Stimulated activated CD8-positive, alpha-beta memory T cell treated with anti-CD3 and anti-CD28 coated beads, Interleukin-7, amount 100 ng/mL, for 4 hours (primary cell): Measurements from ENCODE around the gene NEAT1.

Experiments
- DNase-seq, 2 donors: peaks; one replicate each; pipeline ENCODE4 v3.0.0-alpha.2; 2020; ENCODE audit warnings: low read depth in 2 of 2

Gene NEAT1

DNA sequence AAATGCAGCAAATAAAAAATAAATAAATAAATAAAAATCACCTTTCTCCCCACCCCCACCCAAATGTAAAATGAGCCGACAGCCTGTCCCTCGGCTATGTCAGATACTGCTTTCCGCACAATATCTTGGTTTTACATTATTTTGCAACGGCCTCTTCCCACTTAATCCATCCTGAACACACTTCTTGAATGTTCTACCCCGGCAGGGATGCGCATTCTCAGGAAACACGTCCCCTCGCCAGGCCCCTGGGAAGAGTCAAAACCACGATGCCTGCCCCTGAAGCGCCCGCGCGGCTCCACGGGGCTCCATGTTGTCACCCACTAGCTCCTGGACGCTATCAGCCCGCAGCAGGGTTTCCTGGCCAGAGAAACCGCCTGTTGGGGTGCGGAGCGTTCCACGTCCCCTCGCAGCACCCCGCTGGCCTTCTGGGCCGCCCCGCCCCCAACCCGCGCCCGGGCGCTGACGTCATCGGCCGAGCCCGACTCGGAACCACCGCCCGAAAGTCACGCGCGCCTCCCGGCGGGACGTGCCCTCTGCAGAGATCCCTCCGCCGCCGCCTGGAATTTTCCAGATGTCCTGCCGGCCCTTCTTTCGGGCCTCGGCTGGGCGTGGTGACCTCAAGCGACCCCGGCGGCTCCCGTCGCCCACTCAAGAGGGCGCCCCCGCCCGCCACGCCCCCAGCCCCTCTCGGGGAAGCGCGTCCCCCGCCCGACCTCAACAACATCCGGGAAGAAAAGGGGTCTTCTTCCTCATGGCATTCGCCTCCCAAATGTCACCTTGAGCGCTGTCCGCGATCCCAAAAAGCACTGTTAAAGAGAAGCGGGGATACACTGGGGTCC is 585 bp upstream of the NEAT1 start:
- DNase-seq, result peak; percentile 83 to 90

DNA sequence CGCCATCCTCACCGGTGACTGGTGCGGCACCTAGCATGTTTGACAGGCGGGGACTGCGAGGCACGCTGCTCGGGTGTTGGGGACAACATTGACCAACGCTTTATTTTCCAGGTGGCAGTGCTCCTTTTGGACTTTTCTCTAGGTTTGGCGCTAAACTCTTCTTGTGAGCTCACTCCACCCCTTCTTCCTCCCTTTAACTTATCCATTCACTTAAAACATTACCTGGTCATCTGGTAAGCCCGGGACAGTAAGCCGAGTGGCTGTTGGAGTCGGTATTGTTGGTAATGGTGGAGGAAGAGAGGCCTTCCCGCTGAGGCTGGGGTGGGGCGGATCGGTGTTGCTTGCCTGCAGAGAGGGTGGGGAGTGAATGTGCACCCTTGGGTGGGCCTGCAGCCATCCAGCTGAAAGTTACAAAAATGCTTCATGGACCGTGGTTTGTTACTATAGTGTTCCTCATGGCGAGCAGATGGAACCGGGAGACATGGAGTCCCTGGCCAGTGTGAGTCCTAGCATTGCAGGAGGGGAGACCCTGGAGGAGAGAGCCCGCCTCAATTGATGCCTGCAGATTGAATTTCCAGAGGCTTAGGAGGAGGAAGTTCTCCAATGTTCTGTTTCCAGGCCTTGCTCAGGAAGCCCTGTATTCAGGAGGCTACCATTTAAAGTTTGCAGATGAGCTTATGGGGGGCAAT is 1.1 kb downstream of the NEAT1 start:
- peak in 1 of 2 donors; percentile 16 for DNase-seq

DNA sequence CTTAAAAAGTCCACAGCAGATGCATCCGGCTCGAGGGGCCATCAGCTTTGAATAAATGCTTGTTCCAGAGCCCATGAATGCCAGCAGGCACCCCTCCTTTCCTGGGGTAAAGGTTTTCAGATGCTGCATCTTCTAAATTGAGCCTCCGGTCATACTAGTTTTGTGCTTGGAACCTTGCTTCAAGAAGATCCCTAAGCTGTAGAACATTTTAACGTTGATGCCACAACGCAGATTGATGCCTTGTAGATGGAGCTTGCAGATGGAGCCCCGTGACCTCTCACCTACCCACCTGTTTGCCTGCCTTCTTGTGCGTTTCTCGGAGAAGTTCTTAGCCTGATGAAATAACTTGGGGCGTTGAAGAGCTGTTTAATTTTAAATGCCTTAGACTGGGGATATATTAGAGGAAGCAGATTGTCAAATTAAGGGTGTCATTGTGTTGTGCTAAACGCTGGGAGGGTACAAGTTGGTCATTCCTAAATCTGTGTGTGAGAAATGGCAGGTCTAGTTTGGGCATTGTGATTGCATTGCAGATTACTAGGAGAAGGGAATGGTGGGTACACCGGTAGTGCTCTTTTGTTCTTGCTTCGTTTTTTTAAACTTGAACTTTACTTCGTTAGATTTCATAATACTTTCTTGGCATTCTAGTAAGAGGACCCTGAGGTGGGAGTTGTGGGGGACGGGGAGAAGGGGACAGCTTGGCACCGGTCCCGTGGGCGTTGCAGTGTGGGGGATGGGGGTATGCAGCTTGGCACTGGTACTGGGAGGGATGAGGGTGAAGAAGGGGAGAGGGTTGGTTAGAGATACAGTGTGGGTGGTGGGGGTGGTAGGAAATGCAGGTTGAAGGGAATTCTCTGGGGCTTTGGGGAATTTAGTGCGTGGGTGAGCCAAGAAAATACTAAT is 1.9 kb downstream of the NEAT1 start:
- peak; percentile 61 to 66 for DNase-seq

DNA sequence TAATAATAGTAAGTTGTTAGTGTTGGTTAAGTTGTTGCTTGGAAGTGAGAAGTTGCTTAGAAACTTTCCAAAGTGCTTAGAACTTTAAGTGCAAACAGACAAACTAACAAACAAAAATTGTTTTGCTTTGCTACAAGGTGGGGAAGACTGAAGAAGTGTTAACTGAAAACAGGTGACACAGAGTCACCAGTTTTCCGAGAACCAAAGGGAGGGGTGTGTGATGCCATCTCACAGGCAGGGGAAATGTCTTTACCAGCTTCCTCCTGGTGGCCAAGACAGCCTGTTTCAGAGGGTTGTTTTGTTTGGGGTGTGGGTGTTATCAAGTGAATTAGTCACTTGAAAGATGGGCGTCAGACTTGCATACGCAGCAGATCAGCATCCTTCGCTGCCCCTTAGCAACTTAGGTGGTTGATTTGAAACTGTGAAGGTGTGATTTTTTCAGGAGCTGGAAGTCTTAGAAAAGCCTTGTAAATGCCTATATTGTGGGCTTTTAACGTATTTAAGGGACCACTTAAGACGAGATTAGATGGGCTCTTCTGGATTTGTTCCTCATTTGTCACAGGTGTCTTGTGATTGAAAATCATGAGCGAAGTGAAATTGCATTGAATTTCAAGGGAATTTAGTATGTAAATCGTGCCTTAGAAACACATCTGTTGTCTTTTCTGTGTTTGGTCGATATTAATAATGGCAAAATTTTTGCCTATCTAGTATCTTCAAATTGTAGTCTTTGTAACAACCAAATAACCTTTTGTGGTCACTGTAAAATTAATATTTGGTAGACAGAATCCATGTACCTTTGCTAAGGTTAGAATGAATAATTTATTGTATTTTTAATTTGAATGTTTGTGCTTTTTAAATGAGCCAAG is 2.7 kb downstream of the NEAT1 start:
- peak; percentile 75 to 90 for DNase-seq

DNA sequence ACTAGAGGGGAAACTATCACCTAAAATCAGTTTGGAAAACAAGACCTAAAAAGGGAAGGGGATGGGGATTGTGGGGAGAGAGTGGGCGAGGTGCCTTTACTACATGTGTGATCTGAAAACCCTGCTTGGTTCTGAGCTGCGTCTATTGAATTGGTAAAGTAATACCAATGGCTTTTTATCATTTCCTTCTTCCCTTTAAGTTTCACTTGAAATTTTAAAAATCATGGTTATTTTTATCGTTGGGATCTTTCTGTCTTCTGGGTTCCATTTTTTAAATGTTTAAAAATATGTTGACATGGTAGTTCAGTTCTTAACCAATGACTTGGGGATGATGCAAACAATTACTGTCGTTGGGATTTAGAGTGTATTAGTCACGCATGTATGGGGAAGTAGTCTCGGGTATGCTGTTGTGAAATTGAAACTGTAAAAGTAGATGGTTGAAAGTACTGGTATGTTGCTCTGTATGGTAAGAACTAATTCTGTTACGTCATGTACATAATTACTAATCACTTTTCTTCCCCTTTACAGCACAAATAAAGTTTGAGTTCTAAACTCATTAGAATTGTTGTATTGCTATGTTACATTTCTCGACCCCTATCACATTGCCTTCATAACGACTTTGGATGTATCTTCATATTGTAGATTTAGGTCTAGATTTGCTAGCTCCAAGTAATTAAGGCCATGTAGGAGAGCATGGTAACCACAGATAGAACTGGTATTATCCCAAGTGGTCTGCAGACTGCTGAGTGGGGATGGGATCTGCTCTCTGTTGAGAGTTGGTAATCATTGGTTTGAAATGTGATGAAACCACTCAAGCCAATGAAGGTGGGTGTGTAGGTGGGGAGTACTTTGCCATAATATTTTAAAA is 3.6 kb downstream of the NEAT1 start:
- DNase-seq, result no peak

DNA sequence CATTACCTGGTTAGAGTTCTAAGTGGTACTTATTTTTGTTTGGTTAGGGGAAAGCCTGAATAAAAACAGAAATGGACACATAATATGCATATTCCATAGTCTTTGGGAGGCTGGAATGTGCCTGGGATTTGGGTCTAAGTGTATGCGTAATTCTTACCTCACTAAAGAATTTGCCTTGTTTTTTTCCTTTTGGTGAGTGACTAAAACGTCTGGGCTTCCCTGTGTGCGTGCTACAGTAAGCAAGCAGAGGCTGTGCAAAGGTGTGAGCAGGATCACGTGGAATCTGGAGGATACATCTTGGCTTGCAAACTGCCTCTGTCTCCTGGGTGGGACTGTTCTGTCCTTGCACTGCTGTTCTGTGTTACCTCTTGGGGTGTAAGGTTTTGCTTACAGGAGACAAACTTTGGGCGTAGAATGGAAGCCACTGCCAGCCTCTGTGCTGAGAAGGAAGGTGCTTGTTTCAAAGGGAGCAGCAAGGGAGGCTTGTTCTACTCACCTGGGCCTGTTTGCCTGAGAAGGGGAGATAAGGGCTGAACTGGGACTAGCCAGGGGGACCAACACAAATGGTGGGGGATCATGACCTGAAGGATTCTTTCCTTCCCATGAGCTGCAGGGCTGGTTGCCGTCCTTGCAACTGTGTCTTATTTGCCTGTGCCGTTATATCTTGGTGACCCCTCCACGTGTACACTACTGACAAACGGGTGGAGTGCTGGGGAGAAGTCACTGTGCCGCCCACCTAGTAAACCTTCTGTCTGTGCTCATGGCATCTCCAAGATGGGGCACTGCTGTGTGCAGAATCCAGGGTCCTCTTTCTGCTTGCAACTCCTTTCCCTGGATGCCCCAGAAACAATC is 4.5 kb downstream of the NEAT1 start:
- DNase-seq, result no peak

DNA sequence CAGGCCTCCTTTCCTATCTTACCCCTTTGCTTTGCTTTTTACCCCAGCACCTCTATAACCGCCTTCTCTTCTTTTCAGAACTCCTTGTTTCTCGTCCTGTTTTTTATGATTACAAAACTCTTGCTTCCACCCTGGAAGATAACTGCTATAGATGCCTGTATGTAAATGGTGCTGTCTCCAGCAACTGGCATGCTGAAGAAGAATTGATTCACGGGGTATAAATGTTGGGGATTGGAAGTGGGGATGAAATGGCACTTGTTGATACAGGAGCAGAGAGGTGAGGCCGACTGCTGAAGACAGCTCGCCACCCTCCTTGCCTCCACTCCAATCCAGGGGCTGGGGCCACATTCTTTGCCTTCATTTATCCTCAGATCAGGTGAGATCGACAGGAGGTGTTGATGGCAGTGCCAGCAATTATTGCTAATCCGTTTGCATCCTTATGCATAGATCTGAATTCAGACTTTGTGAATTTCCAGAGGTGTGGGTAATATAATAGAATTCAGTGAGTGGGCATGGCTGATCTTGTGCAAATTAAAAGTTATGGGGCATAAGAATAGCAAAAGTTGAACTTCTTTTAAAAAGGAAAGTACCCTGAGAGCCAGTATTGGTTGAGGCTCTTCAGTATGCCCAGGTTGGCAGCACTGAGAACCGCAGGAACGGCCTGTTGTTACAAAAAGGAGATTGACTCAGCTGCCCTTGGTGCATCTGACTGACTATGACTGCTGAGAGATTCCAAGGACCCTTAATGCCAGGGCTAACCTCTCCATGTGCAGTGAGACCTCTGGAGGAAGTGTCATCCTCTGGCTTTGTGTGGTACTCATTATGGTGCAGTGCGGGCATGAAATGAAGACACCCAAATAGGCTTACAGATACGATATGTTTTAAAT is 5.3 kb downstream of the NEAT1 start:
- peak in 1 of 2 donors; percentile 15 for DNase-seq

DNA sequence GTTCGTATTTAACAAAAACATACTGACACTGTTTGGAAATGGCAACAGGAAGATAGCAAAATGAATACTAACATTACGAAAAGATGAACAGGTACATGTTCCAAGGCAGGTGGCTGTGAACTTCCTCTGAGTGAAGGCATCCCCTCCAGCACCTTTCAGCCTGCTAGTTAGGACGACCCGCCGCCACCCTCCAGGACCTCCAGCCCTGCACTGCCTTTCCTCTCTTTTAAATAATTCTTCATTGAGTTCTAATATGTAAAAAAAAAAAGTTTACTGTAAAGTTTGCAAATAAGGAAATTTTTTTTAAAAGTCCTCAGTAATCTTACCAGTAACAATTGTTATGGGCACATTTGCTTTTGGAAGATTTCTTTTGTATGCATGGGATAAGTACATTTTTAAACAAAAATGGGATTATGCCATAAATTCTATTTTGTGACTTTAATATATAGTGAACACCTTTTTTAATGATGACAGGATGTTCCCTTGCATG is 6.0 kb downstream of the NEAT1 start:
- DNase-seq, result no peak

DNA sequence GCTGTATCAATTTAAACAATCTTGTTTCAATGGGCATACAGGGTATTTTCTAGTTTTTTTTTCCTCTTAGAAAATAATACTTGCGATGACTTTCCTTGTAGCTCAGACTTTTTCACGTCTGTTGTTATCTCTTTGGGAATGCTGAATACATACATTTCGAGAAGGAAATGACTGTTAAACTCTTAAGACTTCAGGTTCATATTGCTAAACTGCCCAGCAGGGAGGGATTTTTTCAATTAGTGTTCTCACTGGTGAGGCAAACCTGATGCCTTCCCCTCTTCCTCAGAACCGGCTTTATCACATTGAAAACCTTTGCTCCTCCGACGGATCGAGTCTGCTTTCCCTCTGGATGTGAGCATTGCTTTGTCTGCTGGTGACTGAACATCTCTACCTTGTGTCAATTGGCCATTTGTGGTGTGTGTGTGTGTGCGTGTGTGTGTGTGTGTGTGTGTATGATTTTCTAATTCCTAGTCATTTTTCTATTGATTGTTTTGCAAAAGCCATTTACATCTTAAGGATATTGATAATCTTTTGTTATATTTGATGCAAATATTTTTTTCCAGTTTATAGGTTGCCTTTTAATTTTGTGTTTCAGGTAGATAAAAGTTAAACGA is 6.6 kb downstream of the NEAT1 start:
- DNase-seq, result no peak

DNA sequence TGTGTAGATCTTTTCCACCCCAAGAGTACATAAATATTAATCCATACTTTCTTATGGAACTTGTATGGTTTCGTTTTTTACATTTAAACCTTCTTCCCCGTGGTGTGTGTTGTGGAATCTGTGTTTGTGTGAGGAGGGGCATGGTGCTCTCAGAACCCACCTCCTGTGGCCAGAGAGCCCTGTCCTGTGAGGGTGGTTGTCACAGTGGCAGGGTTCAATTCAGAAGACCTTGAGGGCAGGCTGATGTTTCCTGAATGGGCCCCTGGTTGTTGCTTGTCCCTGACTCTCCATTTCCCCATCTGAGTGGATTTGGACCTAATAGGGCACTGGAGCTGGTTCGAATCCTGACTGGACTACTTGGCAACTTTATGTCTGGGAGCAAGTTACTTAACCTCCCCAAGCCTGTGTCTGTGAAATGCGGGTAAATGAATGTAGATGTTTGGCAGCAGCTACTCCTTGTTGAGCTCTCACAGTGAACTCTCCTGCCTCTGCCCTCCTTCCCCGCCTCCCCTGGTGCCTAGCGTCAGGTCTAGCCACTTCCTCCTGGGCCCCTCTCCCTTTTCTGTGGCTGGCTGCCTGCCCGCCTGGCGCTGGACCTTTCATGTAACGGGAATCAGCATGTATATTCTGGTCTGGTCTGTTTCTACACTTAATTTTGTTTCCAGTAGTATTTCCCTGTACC is 7.3 kb downstream of the NEAT1 start:
- DNase-seq, result peak in 1 of 2 donors; percentile 19

DNA sequence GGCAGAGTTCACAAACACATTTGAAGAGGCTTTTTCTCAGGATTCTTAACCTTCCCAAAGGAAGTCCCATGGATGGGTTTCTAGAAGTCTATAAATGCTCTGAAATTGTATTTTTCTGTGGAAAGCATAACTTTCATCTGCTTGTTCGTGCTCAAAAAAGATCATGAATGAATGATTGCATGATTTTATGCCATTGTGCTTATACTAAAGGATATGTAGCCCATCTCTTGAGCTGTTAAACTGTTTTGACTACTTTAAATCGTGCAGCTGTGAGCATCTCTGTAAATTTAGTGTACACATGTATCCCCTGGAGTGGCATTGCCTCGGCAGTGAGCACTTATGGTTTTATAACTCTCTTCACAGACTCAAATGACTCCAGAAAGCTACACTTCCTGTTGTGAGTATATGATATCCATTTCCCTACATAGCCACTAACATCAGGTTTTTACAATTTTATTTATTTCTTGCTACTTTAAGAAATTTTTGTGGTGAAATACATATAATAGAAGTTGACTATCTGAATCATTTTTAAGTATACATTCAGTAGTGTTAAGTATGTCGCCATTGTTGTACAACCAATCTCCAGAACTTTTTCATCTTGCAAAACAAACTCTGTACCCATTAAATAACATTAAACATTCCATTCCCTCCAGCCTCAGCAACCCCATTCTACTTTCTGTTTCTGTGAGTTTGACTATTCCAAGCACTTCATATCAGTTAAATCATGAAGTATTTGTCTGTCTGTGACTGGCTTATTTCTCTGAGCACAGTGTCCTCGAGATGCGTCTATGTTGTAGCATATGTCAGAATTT is 8.0 kb downstream of the NEAT1 start:
- no peak for DNase-seq

DNA sequence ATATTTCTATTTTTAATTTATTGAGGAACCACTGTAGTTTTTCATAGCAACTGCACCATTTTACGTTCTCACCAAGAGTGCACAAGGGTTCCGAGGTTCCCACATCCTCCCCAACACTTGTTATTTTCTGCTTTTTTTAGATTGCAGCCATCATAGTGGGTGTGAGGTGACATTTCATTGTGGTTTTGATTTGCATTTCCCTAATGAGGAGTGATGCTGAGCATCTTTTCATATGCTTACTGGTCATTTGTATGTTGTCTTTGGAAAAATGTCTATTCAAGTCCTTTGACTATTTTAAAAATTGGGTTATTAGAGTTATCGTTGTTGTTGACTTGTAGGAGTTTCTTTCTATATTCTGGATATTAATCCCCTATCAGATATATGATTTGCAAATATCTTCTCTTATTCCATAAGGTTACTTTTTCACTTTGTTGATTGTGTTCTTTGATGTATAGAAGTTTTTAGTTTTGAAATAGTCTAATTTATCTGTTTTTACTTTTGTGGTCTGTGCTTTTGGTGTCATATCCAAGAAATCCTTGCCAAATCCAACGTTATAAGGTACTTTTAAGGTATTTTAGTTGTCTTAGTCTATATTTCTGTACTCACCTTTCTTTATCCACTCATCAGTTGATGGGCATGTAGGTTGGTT is 9.0 kb downstream of the NEAT1 start:
- peak in 1 of 2 donors; percentile 19 for DNase-seq

DNA sequence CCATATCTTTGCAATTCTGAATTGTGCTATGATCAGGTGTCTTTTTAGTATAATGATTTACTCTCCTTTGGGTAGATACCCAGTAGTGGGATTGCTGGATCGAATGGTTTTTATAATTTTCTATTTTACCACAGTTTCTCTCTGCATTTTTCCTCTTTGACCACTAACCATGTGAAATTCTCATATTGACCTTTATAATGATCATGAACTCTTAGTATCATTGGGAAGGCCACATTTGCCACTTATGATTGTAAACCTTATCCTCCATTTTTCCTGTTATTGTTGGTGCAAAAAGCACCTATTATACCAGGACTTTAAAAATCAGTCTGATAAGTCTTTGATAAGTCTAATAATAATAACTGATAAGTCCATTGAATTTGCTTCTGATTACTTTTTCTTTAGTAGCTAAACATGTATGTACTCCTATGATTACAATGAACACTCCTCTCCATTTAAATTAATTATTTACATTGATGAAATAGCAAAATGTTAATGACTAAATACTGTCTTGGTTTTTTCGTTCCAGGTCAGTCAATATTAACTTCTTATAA is 9.6 kb downstream of the NEAT1 start:
- no peak for DNase-seq

DNA sequence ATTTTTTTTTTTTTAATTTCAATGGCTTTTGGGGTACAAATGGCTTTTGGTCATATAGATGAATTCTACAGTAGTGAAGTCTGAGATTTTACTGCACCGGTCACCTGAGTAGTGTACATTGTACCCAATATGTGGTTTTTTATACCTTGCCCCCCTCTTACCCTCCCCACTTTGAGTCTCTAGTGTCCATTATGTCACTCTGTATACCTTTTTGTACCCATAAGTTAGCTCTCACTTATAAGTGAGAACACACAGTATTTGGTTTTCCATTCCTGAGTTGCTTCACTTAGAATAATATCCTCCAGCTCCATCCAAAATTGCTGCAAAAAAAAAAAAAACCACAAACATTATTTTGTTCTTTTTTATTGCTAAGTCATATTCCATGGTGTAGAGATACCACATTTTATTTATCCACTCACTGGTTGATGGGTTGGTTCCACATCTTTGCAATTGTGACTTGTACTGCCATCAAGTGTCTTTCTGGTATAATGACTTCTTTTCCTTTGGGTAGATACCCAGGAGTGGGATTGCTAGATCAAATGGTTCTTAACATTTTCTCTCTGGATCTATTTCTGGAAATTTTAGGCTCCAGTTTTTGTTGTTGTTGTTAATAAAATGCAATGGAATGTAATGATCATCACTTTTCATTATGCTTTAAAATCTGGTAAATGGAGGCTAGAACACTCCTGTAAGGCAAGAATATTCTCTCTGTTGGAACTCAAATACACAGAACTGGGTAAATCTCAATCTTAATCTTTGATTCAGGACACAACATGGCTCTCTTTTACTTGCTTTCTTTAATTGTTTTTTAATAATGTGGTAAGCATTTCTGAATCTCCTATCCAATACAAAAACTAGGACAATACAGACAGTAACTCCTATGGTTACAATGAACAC is 10.3 kb downstream of the NEAT1 start:
- DNase-seq, result no peak
